Endothelial cell of umbilical vein (primary cell): ENCODE data around the gene NIPBL. TPM values are rescaled to one million over a fixed set of nuclear protein-coding genes. Genes with fewer than 3 reads are reported as not detected.

ENCODE experiments used
- BruUV-seq: library from RNA; stranded (reverse); fragments of 400-500 nt; replicated peaks from 2 replicates; lab custom pipeline; 2021; lab: Mats Ljungman, UMichigan
- CTCF ChIA-PET: fragments of 300-600, 350-600 bp; sonication (Branson Sonifier 250); formaldehyde crosslinking; loops from one replicate; lab custom pipeline; 2021; ENCODE audit warnings: antibody characterized with exemption, inconsistent platforms; lab: Charles Lee
- POLR2A ChIA-PET: fragments of 300-600, 350-600 bp; sonication (Branson Sonifier 250); formaldehyde crosslinking; loops from one replicate; lab custom pipeline; 2021; ENCODE audit warnings: antibody characterized with exemption, inconsistent platforms; lab: Charles Lee
- DNase-seq: peaks from one replicate; pipeline ENCODE4 v3.0.0-alpha.2; 2011; ENCODE audit warnings: low read depth, low spot score
- FAIRE-seq: peaks from 2 replicates; lab custom pipeline; 2011; peaks lifted over from hg19 to GRCh38; lab: Jason Lieb, UNC
- H2AFZ ChIP-seq: 2 replicates; pipeline ENCODE4 v1.6.0; 2012; ENCODE audit warnings: low read depth, low read length, control low read depth, inconsistent platforms
- H3K27ac ChIP-seq: 2 replicates; pipeline ENCODE4 v1.5.1; 2011; ENCODE audit warnings: low read depth, mild to moderate bottlenecking, control low read depth, low read length, moderate library complexity; ENCODE audit not compliant: insufficient read depth
- H3K27me3 ChIP-seq, 2 experiments: 2 replicates each; pipeline versions ENCODE4 v1.6.0 to v1.6.1; 2011; ENCODE audit warnings: low read length in 2 of 2, mixed read lengths in 1 of 2; ENCODE audit not compliant: control insufficient read depth in 2 of 2, insufficient read depth in 2 of 2
- H3K36me3 ChIP-seq, 2 experiments: 2 replicates in 1 of 2; 3 replicates in 1 of 2; pipeline ENCODE4 v1.5.1; 2011; ENCODE audit warnings: low read length in 2 of 2, mild to moderate bottlenecking in 1 of 2, moderate library complexity in 1 of 2; ENCODE audit not compliant: control insufficient read depth in 2 of 2, insufficient read depth in 2 of 2; ENCODE audit errors: extremely low read depth in 1 of 2
- H3K4me1 ChIP-seq: 3 replicates; pipeline ENCODE4 v1.5.1; 2011; ENCODE audit warnings: mild to moderate bottlenecking, low read length; ENCODE audit not compliant: control insufficient read depth, insufficient read depth; ENCODE audit errors: extremely low read depth
- H3K4me2 ChIP-seq: 2 replicates; pipeline ENCODE4 v1.6.1; 2011; ENCODE audit warnings: low read length, control low read depth, mixed read lengths; ENCODE audit not compliant: insufficient read depth
- H3K4me3 ChIP-seq, 3 experiments: fragments of 200-600 bp in 1 of 3; sonication (generic), shearing (Covaris generic) in 1 of 3; replicated peaks in 1 of 3; 2 replicates each; pipeline ENCODE4 v1.5.1; 2011 to 2016; ENCODE audit warnings: control low read depth in 3 of 3, low read length in 3 of 3, mild to moderate bottlenecking in 2 of 3, inconsistent platforms in 1 of 3, low read depth in 1 of 3, moderate library complexity in 1 of 3; ENCODE audit not compliant: insufficient read depth in 1 of 3
- H3K79me2 ChIP-seq: 2 replicates; pipeline ENCODE4 v1.6.0; 2012; ENCODE audit warnings: low read length, inconsistent platforms; ENCODE audit not compliant: control insufficient read depth, insufficient read depth
- H3K9ac ChIP-seq: replicated peaks from 2 replicates; pipeline ENCODE3; 2011; ENCODE audit warnings: low read length, control low read depth; ENCODE audit not compliant: insufficient read depth; ENCODE audit errors: extremely low read depth
- H3K9me1 ChIP-seq: replicated peaks from 3 replicates; pipeline ENCODE4 v1.6.0; 2011; ENCODE audit warnings: mild to moderate bottlenecking, low read length; ENCODE audit not compliant: control insufficient read depth, insufficient read depth; ENCODE audit errors: extremely low read depth
- H3K9me3 ChIP-seq: replicated peaks from 2 replicates; pipeline ENCODE4 v1.5.1; 2012; ENCODE audit warnings: low read length, inconsistent platforms; ENCODE audit not compliant: control insufficient read depth, insufficient read depth
- H4K20me1 ChIP-seq: replicated peaks from 2 replicates; pipeline ENCODE3; 2011; ENCODE audit warnings: mild to moderate bottlenecking, low read length; ENCODE audit not compliant: control insufficient read depth, insufficient read depth; ENCODE audit errors: extremely low read depth
- CTCF ChIP-seq, 2 donors: IDR thresholded peaks; 1 replicate in 1 of 2; 2 replicates in 1 of 2; pipeline ENCODE4 v1.5.1; 2011; ENCODE audit warnings: low read length in 2 of 2, mild to moderate bottlenecking in 2 of 2, moderate library complexity in 2 of 2, control low read depth in 1 of 2, inconsistent platforms in 1 of 2, low read depth in 1 of 2; ENCODE audit not compliant: insufficient read depth in 1 of 2; ENCODE audit errors: extremely low read depth in 1 of 2
- EZH2 ChIP-seq: IDR thresholded peaks from 2 replicates; pipeline ENCODE4 v1.6.1; 2012; ENCODE audit warnings: borderline replicate concordance, low read depth, mild to moderate bottlenecking, moderate library complexity, low read length, inconsistent platforms; ENCODE audit not compliant: severe bottlenecking
- FOS ChIP-seq: IDR thresholded peaks from 2 replicates; pipeline ENCODE4 v1.6.1; 2011; ENCODE audit warnings: mild to moderate bottlenecking, low read length, moderate library complexity, borderline replicate concordance; ENCODE audit not compliant: insufficient read depth
- GATA2 ChIP-seq: IDR thresholded peaks from 2 replicates; pipeline ENCODE4 v1.7.0; 2011; ENCODE audit warnings: low read depth, mild to moderate bottlenecking, moderate library complexity, mixed read lengths, low read length; ENCODE audit not compliant: insufficient read length, insufficient read depth
- JUN ChIP-seq: IDR thresholded peaks from 2 replicates; pipeline ENCODE4 v1.6.1; 2011; ENCODE audit warnings: borderline replicate concordance, low read depth; ENCODE audit not compliant: insufficient read length, insufficient read depth
- MAX ChIP-seq: IDR thresholded peaks from 2 replicates; pipeline ENCODE4 v1.6.1; 2011; ENCODE audit not compliant: insufficient read depth, insufficient read length
- MYC ChIP-seq: IDR thresholded peaks from one replicate; pipeline ENCODE4 v1.6.1; 2011; ENCODE audit warnings: mild to moderate bottlenecking, low read depth, low read length
- POLR2A ChIP-seq: IDR thresholded peaks from 2 replicates; pipeline ENCODE4 v1.6.1; 2012; ENCODE audit warnings: low read depth, mild to moderate bottlenecking, control low read depth, low read length
- POLR2AphosphoS5 ChIP-seq: IDR thresholded peaks from 2 replicates; pipeline ENCODE4 v1.6.1; 2012; ENCODE audit warnings: low read depth, mild to moderate bottlenecking, control low read depth, low read length, moderate library complexity; ENCODE audit not compliant: insufficient read depth
- dilution Hi-C: fragments of 300-500 bp; cut with MboI; formaldehyde crosslinking; loops from one replicate; pipeline ENCODE4 v1.15.0; 2019; ENCODE audit warnings: low sequenced_read_pairs; ENCODE audit not compliant: extremely low pct_ligation_motif_present
- intact Hi-C: fragments of 100-400 bp; cut with micrococcal nuclease; formaldehyde crosslinking; loops from one replicate; pipeline ENCODE4 v1.10.0; 2022
- polyA plus RNA-seq, 4 experiments: library from polyadenylated mRNA; depleted of rRNA in 3 of 4; stranded (reverse) in 3 of 4; unstranded in 1 of 4; fragments of >200 nt; gene quantifications; 2 replicates each; pipeline versions ENCODE4 v1.2.1 to v1.2.3, GENCODE V29; 2011 to 2012; ENCODE audit warnings: missing spikeins in 1 of 4
- total RNA-seq: library from RNA; stranded (reverse); gene quantifications from 2 replicates; pipeline ENCODE4 v1.2.3, GENCODE V29; 2021

The NIPBL gene
- total and polyA plus RNA-seq, 2 donors (not counting 3 experiments of a cell fraction or from before 2014, with no cell fraction given) = 15.5 to 50.7 TPM

GRCh38 chr5:36982146-36982545 is 105.6 kb downstream of the NIPBL start:
- Histone ChIP-seq H3K4me3 (no peak overlapping the region), H3K27me3 (no peaks in the 10 kb centered on the region), H4K20me1 (peaks cover 4% of the 10 kb centered on the region), H3K4me2 (no peak overlapping the region), H3K4me1 (no peaks in the 10 kb centered on the region), H3K9me3 (no peaks in the 10 kb centered on the region), H3K27ac (no peak overlapping the region), H3K36me3 (peaks cover 2 to 3% of the 10 kb centered on the region in 2 experiments), H2AFZ (no peak overlapping the region), H3K79me2 (peaks cover 43% of the 10 kb centered on the region), H3K9me1 (no peaks in the 10 kb centered on the region), H3K9ac (no peak overlapping the region)
- ChIA-PET POLR2A (no interaction called here), CTCF (no interaction called here)
- TF ChIP-seq EZH2 = no peak
- TF ChIP-seq POLR2A = no peak
- no peak for TF ChIP-seq CTCF (IDR thresholded peaks at IDR 0.05; ENCODE audit: extremely low read depth in 1 of 2, insufficient read depth in 1 of 2, low read depth in 1 of 2, low read length in 2 of 2)
- TF ChIP-seq JUN = no peak
- dilution Hi-C loops (no loop called here), intact Hi-C loops (no loop called here)
- no TSS peak for BruUV-seq
- DNase-seq = no peak
- no peak for FAIRE-seq

GRCh38 chr5:36985387-36985786 is 108.8 kb downstream of the NIPBL start:
- BruUV-seq = no TSS peak
- Histone ChIP-seq H4K20me1 (peaks cover 4% of the 10 kb centered on the region), H3K36me3 (peaks cover 2 to 3% of the 10 kb centered on the region in 2 experiments), H3K27ac (no peak overlapping the region), H3K27me3 (no peaks in the 10 kb centered on the region), H3K79me2 (peaks cover 25% of the 10 kb centered on the region), H2AFZ (no peak overlapping the region), H3K9me3 (no peaks in the 10 kb centered on the region), H3K4me3 (no peak overlapping the region), H3K4me1 (no peaks in the 10 kb centered on the region), H3K9ac (no peak overlapping the region), H3K9me1 (no peaks in the 10 kb centered on the region), H3K4me2 (no peak overlapping the region)
- POLR2A ChIA-PET = no interaction called here
- DNase-seq = no peak
- dilution Hi-C loops = no loop called here
- no peak for FAIRE-seq
- TF ChIP-seq MYC = no peak
- no peak for TF ChIP-seq FOS
- no peak for TF ChIP-seq MAX
- TF ChIP-seq POLR2AphosphoS5 = no peak
- no peak for TF ChIP-seq CTCF (IDR thresholded peaks at IDR 0.05; ENCODE audit: extremely low read depth in 1 of 2, insufficient read depth in 1 of 2, low read depth in 1 of 2, low read length in 2 of 2)
- no peak for TF ChIP-seq EZH2
- TF ChIP-seq GATA2 = no peak
- no peak for TF ChIP-seq JUN
- TF ChIP-seq POLR2A = no peak
- CTCF ChIA-PET = interaction anchor here (1.5 kb wide), 1 partner anchor 20 kb away, joined by 3 read pairs; no protein-coding TSS in a partner anchor
- intact Hi-C loops = no loop called here
